Measurements from ENCODE around the gene CDC6. TPM values are rescaled to one million over a fixed set of nuclear protein-coding genes. Genes with fewer than 3 reads are reported as not detected.

Gene CDC6
- total RNA-seq, 4 donors from 2014 or later, result 0.54 to 2.2 (median 1.2) TPM; not detected in 1

- Histone ChIP-seq H3K27ac (peak overlapping the region in 3 of 4 donors; percentile 61 to 97 (median 91)), H3K4me1 (peaks cover 20 to 70% (median 52%) of the 10 kb centered on the region in 3 donors), H3K9me3 (no peaks in the 10 kb centered on the region), H3K4me3 (no peak overlapping the region), H3K36me3 (no peaks in the 10 kb centered on the region), H3K27me3 (no peaks in the 10 kb centered on the region)
- ATAC-seq, result no peak
- TF ChIP-seq CTCF (IDR thresholded peaks at IDR 0.05), result no peak
- TF ChIP-seq POLR2AphosphoS5 (IDR thresholded peaks at IDR 0.05), result no peak
- TF ChIP-seq EP300 (IDR thresholded peaks at IDR 0.05), result no peak
- no peak for TF ChIP-seq POLR2A (IDR thresholded peaks at IDR 0.05)
- 43 to 75% methylated on average over 1 of the region's 2 CpGs for WGBS, 2 donors (ENCODE audit: low coverage in 1 of 2)
Measured at GRCh38 chr17:40306395-40306794, 18.7 kb downstream of the CDC6 start.

GRCh38 chr17:40307001-40307730 lies 19.5 kb downstream of the CDC6 start:
- Histone ChIP-seq H3K9me3 (no peaks in the 10 kb centered on the region), H3K4me1 (peaks cover 28 to 78% (median 60%) of the 10 kb centered on the region in 3 donors), H3K36me3 (no peaks in the 10 kb centered on the region), H3K27ac (peak overlapping the region in 3 of 4 donors; percentile 61 to 97 (median 91)), H3K4me3 (no peak overlapping the region), H3K27me3 (no peaks in the 10 kb centered on the region)
- WGBS, 2 donors (ENCODE audit: low coverage in 1 of 2), result 0% methylated on average over 1 of the region's 10 CpGs; no CpG with 5 or more reads in 1 of the 2 donors
- TF ChIP-seq EP300 (IDR thresholded peaks at IDR 0.05) (no peak), POLR2AphosphoS5 (IDR thresholded peaks at IDR 0.05) (no peak), CTCF (IDR thresholded peaks at IDR 0.05) (no peak), POLR2A (IDR thresholded peaks at IDR 0.05) (no peak)
- no peak for ATAC-seq

DNA sequence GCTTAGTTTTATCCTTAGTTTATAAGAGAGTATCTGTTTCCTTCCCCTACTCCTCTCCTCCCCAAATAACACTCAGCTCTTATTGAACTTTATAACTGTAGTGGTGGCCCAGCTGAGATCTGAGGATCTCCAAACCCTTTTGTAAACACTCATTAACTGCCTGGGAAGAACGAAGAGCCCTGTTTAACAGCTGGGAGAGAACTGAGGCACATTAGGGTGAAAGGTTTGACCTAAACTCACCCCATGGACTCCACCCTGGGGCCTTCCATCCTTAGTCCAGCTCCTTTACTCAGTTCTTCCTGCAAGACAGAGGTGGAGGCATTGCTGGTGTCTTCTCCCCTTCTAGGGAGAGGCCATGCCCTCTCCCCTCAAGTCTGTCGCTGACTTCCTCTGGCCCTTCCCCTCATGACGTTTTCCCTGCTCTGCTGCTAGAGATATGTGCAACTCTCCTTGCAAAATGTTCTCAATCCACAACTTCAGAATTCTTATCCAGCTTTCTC lies 20.1 kb downstream of the CDC6 start:
- H3K27ac ChIP-seq, result peak overlapping the region in 3 of 4 donors; percentile 61 to 97 (median 91)
- no peaks in the 10 kb centered on the region for H3K9me3 ChIP-seq
- 39 to 63% methylated on average over 2 of the region's 3 CpGs for WGBS, 2 donors (ENCODE audit: low coverage in 1 of 2)
- no peak for TF ChIP-seq CTCF (IDR thresholded peaks at IDR 0.05)
- H3K36me3 ChIP-seq, result no peaks in the 10 kb centered on the region
- H3K4me3 ChIP-seq, result no peak overlapping the region
- no peak for ATAC-seq
- H3K27me3 ChIP-seq, result no peaks in the 10 kb centered on the region
- H3K4me1 ChIP-seq, result peaks cover 29 to 84% (median 66%) of the 10 kb centered on the region in 3 donors

DNA sequence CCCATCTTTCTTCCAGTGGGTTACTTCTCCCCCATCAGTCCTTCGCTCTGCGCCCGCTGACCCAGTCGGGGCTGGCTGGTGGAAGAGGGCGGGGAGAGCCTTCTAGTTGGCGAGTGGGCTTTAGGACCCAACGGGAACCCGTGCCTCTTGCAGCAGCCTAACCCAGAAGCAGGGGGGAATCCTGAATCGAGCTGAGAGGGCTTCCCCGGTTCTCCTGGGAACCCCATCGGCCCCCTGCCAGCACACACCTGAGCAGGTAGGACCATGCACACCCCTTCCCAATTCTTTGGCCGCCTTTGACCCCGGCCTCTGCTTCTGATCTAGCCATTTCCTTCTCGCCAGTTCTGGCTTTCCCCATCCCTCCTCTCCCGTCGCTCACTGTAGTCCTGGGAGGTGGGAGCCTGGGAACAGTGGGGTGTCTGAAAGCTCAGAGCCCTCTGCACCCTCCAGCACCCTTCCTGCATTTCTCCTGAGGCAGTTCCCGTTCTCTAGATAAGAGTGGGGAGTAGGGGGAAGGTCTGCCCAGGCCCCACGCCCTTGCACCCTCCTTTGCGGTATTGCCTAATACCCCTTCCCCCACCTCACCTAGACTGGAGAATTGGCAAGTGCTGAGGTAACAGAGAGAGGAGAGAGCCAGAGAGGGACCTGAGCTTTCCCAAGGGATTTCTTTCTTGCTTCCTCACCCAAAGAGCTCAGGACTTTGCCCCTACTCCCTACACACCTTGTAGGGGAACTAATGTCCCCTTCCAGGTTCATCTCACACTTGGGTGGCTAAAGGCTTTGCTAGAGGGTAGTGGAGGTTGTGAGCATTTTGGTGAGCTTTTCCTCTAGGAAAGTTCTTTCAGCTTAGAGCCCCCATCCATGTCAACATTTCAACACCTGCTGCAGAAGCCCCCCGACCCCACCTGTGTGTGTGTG lies 21.6 kb downstream of the CDC6 start, which contains the start of gene RARA:
Gene RARA (plus strand): TSS at position 150 of the 918 bp plus-strand sequence. CDS start 22,039 bp downstream, outside the sequence.
- WGBS, 2 donors (ENCODE audit: low coverage in 1 of 2), result 0% methylated on average over 14 of the region's 20 CpGs; no CpG with 5 or more reads in 1 of the 2 donors
- peaks cover 19 to 85% (median 69%) of the 10 kb centered on the region in 3 donors for H3K4me1 ChIP-seq

GRCh38 chr17:40309949-40310510 lies 22.4 kb downstream of the CDC6 start:
- Histone ChIP-seq H3K4me3 (peak overlapping the region in 1 of 2 donors; percentile 55), H3K36me3 (no peaks in the 10 kb centered on the region), H3K4me1 (peaks cover 19 to 88% (median 75%) of the 10 kb centered on the region in 3 donors), H3K27ac (peak overlapping the region in 3 of 4 donors; percentile 83 to 97 (median 91)), H3K9me3 (no peaks in the 10 kb centered on the region), H3K27me3 (no peaks in the 10 kb centered on the region)
- no peak for TF ChIP-seq CTCF (IDR thresholded peaks at IDR 0.05)
- no peak for TF ChIP-seq POLR2A (IDR thresholded peaks at IDR 0.05)
- no peak for ATAC-seq
- no CpG with 5 or more reads among the region's 2 CpGs for WGBS, 2 donors (ENCODE audit: low coverage in 1 of 2)

More for the DNA sequence above, 21.6 kb downstream of the CDC6 start, which contains the start of gene RARA:
- H3K27ac ChIP-seq, result peak within 1 kb of the TSS in 3 of 4 donors; percentile 83 to 97 (median 91)
- no peaks in the 10 kb centered on the region for H3K27me3 ChIP-seq
- H3K4me3 ChIP-seq, result peak within 1 kb of the TSS; percentile 23 to 55
- no peaks in the 10 kb centered on the region for H3K9me3 ChIP-seq
- peak; percentile 50 for ATAC-seq
- H3K36me3 ChIP-seq, result no peaks in the 10 kb centered on the region
- TF ChIP-seq EP300 (IDR thresholded peaks at IDR 0.05) (no peak), POLR2AphosphoS5 (IDR thresholded peaks at IDR 0.05) (no peak)

Measured in gastroesophageal sphincter (tissue), 4 donors.